Panc1 (cell line): ENCODE data around the gene RAB7B. TPM values are rescaled to one million over a fixed set of nuclear protein-coding genes. Genes with fewer than 3 reads are reported as not detected.

ENCODE experiments used
- ATAC-seq: fragments of 200-7000 bp; cut with Tn5 transposase; 2 replicates; pipeline ENCODE4 v1.9.1; 2020; ENCODE audit warnings: mild to moderate bottlenecking, moderate library complexity
- BruUV-seq: library from RNA; stranded (reverse); fragments of 400-500 nt; replicated peaks from 2 replicates; lab custom pipeline; 2021; lab: Mats Ljungman, UMichigan
- CTCF ChIA-PET: fragments of 300-600 bp; sonication (Branson Sonifier 250); formaldehyde crosslinking; loops from one replicate; lab custom pipeline; 2022; ENCODE audit warnings: antibody characterized with exemption; lab: Charles Lee
- POLR2A ChIA-PET: fragments of 300-600 bp; sonication (Branson Sonifier 250); formaldehyde crosslinking; loops from one replicate; lab custom pipeline; 2022; ENCODE audit warnings: antibody characterized with exemption; lab: Charles Lee
- DNase-seq: peaks from one replicate; pipeline ENCODE4 v3.0.0-alpha.2; 2010; ENCODE audit warnings: low read depth, low spot score
- H3K27ac ChIP-seq: 2 replicates; pipeline ENCODE4 v1.5.1; 2011; ENCODE audit warnings: mild to moderate bottlenecking, low read length, inconsistent platforms
- H3K27me3 ChIP-seq: fragments of 200-500 bp; sonication (Bioruptor generic); 2 replicates; pipeline ENCODE4 v1.6.0; 2014; ENCODE audit warnings: low read length, inconsistent platforms; ENCODE audit not compliant: control insufficient read depth, insufficient read depth
- H3K36me3 ChIP-seq: fragments of 200-500 bp; sonication (Bioruptor generic); 2 replicates; pipeline ENCODE4 v1.5.1; 2014; ENCODE audit warnings: inconsistent platforms, mild to moderate bottlenecking, low read length, moderate library complexity; ENCODE audit not compliant: control insufficient read depth, insufficient read depth
- H3K4me1 ChIP-seq: 2 replicates; pipeline ENCODE4 v1.5.1; 2011; ENCODE audit warnings: inconsistent platforms, mild to moderate bottlenecking, low read length, moderate library complexity; ENCODE audit not compliant: control insufficient read depth, insufficient read depth
- H3K4me3 ChIP-seq, 2 experiments: 2 replicates each; pipeline ENCODE4 v1.5.1; 2011 to 2012; ENCODE audit warnings: low read depth in 2 of 2, low read length in 2 of 2, mild to moderate bottlenecking in 2 of 2, inconsistent platforms in 1 of 2, moderate library complexity in 1 of 2
- H3K9me3 ChIP-seq: fragments of 200-500 bp; sonication (Bioruptor generic); 2 replicates; pipeline ENCODE4 v1.5.1; 2014; ENCODE audit warnings: low read depth, mild to moderate bottlenecking, inconsistent platforms, low read length, moderate library complexity; ENCODE audit not compliant: control insufficient read depth, insufficient read depth
- POLR2AphosphoS5 ChIP-seq: IDR thresholded peaks from 2 replicates; pipeline ENCODE4 v1.6.1; 2012; ENCODE audit warnings: mild to moderate bottlenecking, low read depth, low read length, moderate library complexity
- SIN3A ChIP-seq: IDR thresholded peaks from 2 replicates; pipeline ENCODE4 v1.6.1; 2012; ENCODE audit warnings: low read depth, mild to moderate bottlenecking, low read length, moderate library complexity, borderline replicate concordance; ENCODE audit not compliant: insufficient read depth
- TCF7L2 ChIP-seq: IDR thresholded peaks from 2 replicates; pipeline ENCODE4 v1.6.1; 2011; ENCODE audit warnings: mild to moderate bottlenecking, low read depth, low read length, inconsistent platforms
- in situ Hi-C: cut with HindIII; loops from 2 replicates; pipeline ENCODE4 v1.10.0; 2016; ENCODE audit warnings: low sequenced_read_pairs, low pct_unique_long_range_greater_than_20kb
- intact Hi-C: fragments of 100-400 bp; cut with micrococcal nuclease; formaldehyde crosslinking; loops from one replicate; pipeline ENCODE4 v1.10.0; 2022; ENCODE audit not compliant: unreplicated experiment
- total RNA-seq: library from RNA; stranded (reverse); gene quantifications from one replicate; pipeline ENCODE4 v1.2.1, GENCODE V29; 2021; ENCODE audit not compliant: unreplicated experiment
- TF ChIP-seq, protein P1 (sequence below): fragments of 450-650 bp; IDR thresholded peaks from 2 replicates; pipeline ENCODE4 v1.5.1; 2017; ENCODE audit warnings: mild to moderate bottlenecking
- TF ChIP-seq, protein P2 (sequence below), 2 experiments: IDR thresholded peaks; 2 replicates each; pipeline ENCODE4 v1.6.1; 2011 to 2012; ENCODE audit warnings: low read depth in 2 of 2, control low read depth in 1 of 2, low read length in 1 of 2, mild to moderate bottlenecking in 1 of 2, moderate library complexity in 1 of 2; ENCODE audit not compliant: insufficient read depth in 1 of 2

The RAB7B gene
- total RNA-seq, 1 experiment from 2014 or later: 0.05 TPM

- no TSS peak for BruUV-seq
- CTCF ChIA-PET: no interaction called here
- intact Hi-C loops: no loop called here
Observed at GRCh38 chr1:205935869-205936268, 67.3 kb downstream of the RAB7B start.

DNA sequence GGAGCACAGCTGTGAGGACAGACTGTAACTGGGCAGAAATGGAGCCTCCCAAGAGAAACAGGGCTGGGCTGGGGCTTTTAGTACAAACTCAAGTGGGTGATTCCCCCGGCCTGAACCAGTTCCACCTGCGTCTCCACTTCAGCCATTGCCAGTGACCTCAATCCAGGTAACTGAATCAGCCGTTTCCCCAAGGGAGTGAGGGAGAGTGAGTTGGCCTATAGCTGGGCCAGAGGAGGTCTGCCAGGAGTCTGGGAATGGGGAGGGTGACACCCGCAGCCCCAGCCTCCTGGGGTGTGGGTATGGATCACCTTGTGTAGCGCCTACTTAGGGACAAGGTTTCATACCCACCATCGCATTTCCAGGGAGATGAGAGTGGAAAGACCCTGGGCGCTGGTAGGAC, 68.4 kb downstream of the RAB7B start:
- intact Hi-C loops: no loop called here
- no TSS peak for BruUV-seq
- POLR2A ChIA-PET: interaction anchor here (0.6 kb wide), 2 partner anchors 49 to 145 kb away, joined by 3 to 6 read pairs; no protein-coding TSS in a partner anchor
- no peak for DNase-seq
- Histone ChIP-seq H3K27me3 (peaks cover 5% of the 10 kb centered on the region), H3K4me1 (no peaks in the 10 kb centered on the region), H3K9me3 (no peaks in the 10 kb centered on the region), H3K36me3 (no peaks in the 10 kb centered on the region), H3K27ac (no peak overlapping the region), H3K4me3 (no peak overlapping the region)
- TF ChIP-seq, protein P1, sequence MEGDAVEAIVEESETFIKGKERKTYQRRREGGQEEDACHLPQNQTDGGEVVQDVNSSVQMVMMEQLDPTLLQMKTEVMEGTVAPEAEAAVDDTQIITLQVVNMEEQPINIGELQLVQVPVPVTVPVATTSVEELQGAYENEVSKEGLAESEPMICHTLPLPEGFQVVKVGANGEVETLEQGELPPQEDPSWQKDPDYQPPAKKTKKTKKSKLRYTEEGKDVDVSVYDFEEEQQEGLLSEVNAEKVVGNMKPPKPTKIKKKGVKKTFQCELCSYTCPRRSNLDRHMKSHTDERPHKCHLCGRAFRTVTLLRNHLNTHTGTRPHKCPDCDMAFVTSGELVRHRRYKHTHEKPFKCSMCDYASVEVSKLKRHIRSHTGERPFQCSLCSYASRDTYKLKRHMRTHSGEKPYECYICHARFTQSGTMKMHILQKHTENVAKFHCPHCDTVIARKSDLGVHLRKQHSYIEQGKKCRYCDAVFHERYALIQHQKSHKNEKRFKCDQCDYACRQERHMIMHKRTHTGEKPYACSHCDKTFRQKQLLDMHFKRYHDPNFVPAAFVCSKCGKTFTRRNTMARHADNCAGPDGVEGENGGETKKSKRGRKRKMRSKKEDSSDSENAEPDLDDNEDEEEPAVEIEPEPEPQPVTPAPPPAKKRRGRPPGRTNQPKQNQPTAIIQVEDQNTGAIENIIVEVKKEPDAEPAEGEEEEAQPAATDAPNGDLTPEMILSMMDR: no peak
- TF ChIP-seq POLR2AphosphoS5: no peak
- TF ChIP-seq, protein P2, sequence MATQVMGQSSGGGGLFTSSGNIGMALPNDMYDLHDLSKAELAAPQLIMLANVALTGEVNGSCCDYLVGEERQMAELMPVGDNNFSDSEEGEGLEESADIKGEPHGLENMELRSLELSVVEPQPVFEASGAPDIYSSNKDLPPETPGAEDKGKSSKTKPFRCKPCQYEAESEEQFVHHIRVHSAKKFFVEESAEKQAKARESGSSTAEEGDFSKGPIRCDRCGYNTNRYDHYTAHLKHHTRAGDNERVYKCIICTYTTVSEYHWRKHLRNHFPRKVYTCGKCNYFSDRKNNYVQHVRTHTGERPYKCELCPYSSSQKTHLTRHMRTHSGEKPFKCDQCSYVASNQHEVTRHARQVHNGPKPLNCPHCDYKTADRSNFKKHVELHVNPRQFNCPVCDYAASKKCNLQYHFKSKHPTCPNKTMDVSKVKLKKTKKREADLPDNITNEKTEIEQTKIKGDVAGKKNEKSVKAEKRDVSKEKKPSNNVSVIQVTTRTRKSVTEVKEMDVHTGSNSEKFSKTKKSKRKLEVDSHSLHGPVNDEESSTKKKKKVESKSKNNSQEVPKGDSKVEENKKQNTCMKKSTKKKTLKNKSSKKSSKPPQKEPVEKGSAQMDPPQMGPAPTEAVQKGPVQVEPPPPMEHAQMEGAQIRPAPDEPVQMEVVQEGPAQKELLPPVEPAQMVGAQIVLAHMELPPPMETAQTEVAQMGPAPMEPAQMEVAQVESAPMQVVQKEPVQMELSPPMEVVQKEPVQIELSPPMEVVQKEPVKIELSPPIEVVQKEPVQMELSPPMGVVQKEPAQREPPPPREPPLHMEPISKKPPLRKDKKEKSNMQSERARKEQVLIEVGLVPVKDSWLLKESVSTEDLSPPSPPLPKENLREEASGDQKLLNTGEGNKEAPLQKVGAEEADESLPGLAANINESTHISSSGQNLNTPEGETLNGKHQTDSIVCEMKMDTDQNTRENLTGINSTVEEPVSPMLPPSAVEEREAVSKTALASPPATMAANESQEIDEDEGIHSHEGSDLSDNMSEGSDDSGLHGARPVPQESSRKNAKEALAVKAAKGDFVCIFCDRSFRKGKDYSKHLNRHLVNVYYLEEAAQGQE (IDR thresholded peaks at IDR 0.05; ENCODE audit: insufficient read depth in 1 of 2, low read depth in 2 of 2, low read length in 1 of 2): no peak
- no peak for TF ChIP-seq SIN3A
- TF ChIP-seq TCF7L2: no peak
- no peak for ATAC-seq
- CTCF ChIA-PET: no interaction called here
- in situ Hi-C loops: no loop called here

More at GRCh38 chr1:205935869-205936268, 67.3 kb downstream of the RAB7B start:
- in situ Hi-C loops: no loop called here
- POLR2A ChIA-PET: no interaction called here
- Histone ChIP-seq H3K27me3 (peaks cover 5% of the 10 kb centered on the region), H3K4me1 (no peaks in the 10 kb centered on the region), H3K4me3 (no peak overlapping the region), H3K27ac (no peak overlapping the region), H3K36me3 (no peaks in the 10 kb centered on the region), H3K9me3 (no peaks in the 10 kb centered on the region)
- no peak for DNase-seq
- no peak for TF ChIP-seq POLR2AphosphoS5
- TF ChIP-seq, protein P1: no peak
- TF ChIP-seq SIN3A: no peak
- ATAC-seq: no peak
